Measurements from ENCODE around the gene HCRT.

The HCRT gene

GRCh38 chr17:42138749-42139492 is 46.3 kb downstream of the HCRT start:
- no peak for DNase-seq (ENCODE audit: low read depth)

- no peak for DNase-seq (ENCODE audit: low read depth)
These were observed 48.6 kb downstream of the HCRT start for GRCh38 chr17:42136654-42137051.

GRCh38 chr17:42135664-42136653 is 49.3 kb downstream of the HCRT start:
- peak; percentile 86 for DNase-seq (ENCODE audit: low read depth)

DNA sequence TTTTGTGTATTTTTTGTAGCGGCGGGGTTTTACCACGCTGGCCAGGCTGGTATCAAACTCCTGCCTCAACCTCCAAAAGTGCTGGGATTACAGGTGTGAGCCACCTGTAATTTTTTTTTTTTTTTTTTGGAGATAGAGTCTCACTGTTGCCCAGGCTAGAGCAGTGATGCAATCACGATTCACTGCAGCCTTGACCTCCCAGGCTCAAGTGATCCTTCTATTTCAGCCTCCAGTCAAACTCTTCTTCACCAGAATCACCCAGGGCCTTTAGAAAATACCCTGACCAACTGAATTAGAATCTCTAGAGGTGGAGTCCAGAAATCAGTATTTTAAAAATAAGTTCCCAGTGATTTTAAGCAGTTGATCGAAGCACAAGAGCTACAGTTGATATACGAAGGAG is 50.1 kb downstream of the HCRT start:
- no peak for DNase-seq (ENCODE audit: low read depth)
